OCI-LY1 (cell line): ENCODE results near the gene PRPSAP2.

Experiments
- H2AFZ ChIP-seq: fragments of 200-600 bp; sonication (generic), shearing (Covaris generic); 2 replicates; pipeline ENCODE4 v1.6.0; 2014; ENCODE audit warnings: antibody characterized with exemption, mild to moderate bottlenecking, low read length
- H3F3A ChIP-seq: fragments of 200-600 bp; sonication (generic), shearing (Covaris generic); 2 replicates; pipeline ENCODE4 v1.6.0; 2014; ENCODE audit warnings: mild to moderate bottlenecking, antibody characterized with exemption, low read length, moderate library complexity; ENCODE audit not compliant: insufficient read depth
- H3K27ac ChIP-seq: fragments of 200-600 bp; sonication (generic); 2 replicates; pipeline ENCODE4 v1.5.1; 2014; ENCODE audit warnings: low read length, mixed run types, mild to moderate bottlenecking, low read depth; ENCODE audit not compliant: poor library complexity, severe bottlenecking
- H3K27me3 ChIP-seq: fragments of 200-600 bp; sonication (generic); 2 replicates; pipeline ENCODE4 v1.6.0; 2014; ENCODE audit warnings: antibody characterized with exemption, mild to moderate bottlenecking, low read length, moderate library complexity; ENCODE audit not compliant: insufficient read depth
- H3K36me3 ChIP-seq: fragments of 200-600 bp; sonication (generic); 2 replicates; pipeline ENCODE4 v1.6.1; 2014; ENCODE audit warnings: mild to moderate bottlenecking, antibody characterized with exemption, low read length, moderate library complexity, mixed read lengths; ENCODE audit not compliant: insufficient read depth
- H3K4me1 ChIP-seq: fragments of 200-600 bp; sonication (generic); 2 replicates; pipeline ENCODE4 v1.5.1; 2014; ENCODE audit warnings: mild to moderate bottlenecking, low read length, moderate library complexity; ENCODE audit not compliant: insufficient read depth, severe bottlenecking
- H3K4me2 ChIP-seq: fragments of 200-600 bp; sonication (generic), shearing (Covaris generic); 2 replicates; pipeline ENCODE4 v1.6.1; 2014; ENCODE audit warnings: low read length
- H3K4me3 ChIP-seq: fragments of 200-600 bp; sonication (generic); 2 replicates; pipeline ENCODE4 v1.5.1; 2014; ENCODE audit warnings: low read length, low read depth, mild to moderate bottlenecking, mixed read lengths; ENCODE audit not compliant: poor library complexity, severe bottlenecking
- H3K79me2 ChIP-seq: fragments of 200-600 bp; shearing (Covaris generic); 2 replicates; pipeline ENCODE4 v1.6.1; 2016; ENCODE audit warnings: mixed run types, low read length, mixed read lengths; ENCODE audit not compliant: insufficient read depth
- H3K9ac ChIP-seq: fragments of 200-600 bp; sonication (generic), shearing (Covaris generic); 2 replicates; pipeline ENCODE4 v1.6.1; 2014; ENCODE audit warnings: mild to moderate bottlenecking, low read length, mixed read lengths
- H3K9me2 ChIP-seq: fragments of 200-600 bp; sonication (generic), shearing (Covaris generic); 2 replicates; pipeline ENCODE4 v1.6.1; 2014; ENCODE audit warnings: low read depth, mild to moderate bottlenecking, low read length, mixed read lengths
- H3K9me3 ChIP-seq: fragments of 200-600 bp; shearing (Covaris generic); 2 replicates; pipeline ENCODE4 v1.6.1; 2014; ENCODE audit warnings: low read length, mixed read lengths
- H4K20me1 ChIP-seq: fragments of 200-600 bp; sonication (generic), shearing (Covaris generic); 2 replicates; pipeline ENCODE4 v1.6.0; 2016; ENCODE audit warnings: mild to moderate bottlenecking, low read length; ENCODE audit not compliant: insufficient read depth
- EZH2 ChIP-seq: fragments of 200-600 bp; sonication (generic), shearing (Covaris generic); IDR thresholded peaks from 2 replicates; pipeline ENCODE4 v1.8.0; 2017; ENCODE audit warnings: borderline replicate concordance, mixed run types, mild to moderate bottlenecking, antibody characterized with exemption, low read length, moderate library complexity, mixed read lengths
- TF ChIP-seq, protein P1 (sequence below): fragments of 200-600 bp; sonication (generic), shearing (Covaris generic); IDR thresholded peaks from 2 replicates; pipeline ENCODE4 v1.5.1; 2017; ENCODE audit warnings: mild to moderate bottlenecking, antibody characterized with exemption, low read length, moderate library complexity, mixed read lengths

PRPSAP2 gene

DNA sequence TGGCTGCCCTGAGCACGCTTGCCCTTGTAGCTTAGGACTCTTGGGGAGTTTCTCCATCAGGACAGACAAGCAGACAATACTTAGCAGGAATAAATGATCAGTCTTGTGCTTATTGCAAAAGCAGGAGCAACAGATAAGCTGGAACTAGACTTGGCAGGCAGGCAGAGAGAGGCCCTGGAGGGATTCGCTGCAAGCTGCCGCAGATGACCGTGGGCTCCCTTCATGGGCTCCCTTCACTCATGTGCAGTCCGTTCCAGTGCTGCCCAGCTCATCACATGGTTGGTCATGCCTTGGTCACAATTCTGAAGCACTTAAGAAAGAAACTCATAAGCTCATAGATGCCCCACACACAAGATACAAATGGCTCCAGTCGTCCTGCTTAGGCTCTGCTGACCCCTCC is 91.6 kb downstream of the PRPSAP2 start:
- no peaks in the 10 kb centered on the region; the same call in 1 of the 2 replicates for H3K27me3 ChIP-seq
- no peaks in the 10 kb centered on the region for H4K20me1 ChIP-seq
- H3F3A ChIP-seq: no peaks in the 10 kb centered on the region
- peaks cover 8% of the 10 kb centered on the region for H3K4me1 ChIP-seq
- H3K4me3 ChIP-seq: no peak overlapping the region
- no peak overlapping the region for H2AFZ ChIP-seq
- H3K79me2 ChIP-seq: no peaks in the 10 kb centered on the region
- H3K9me2 ChIP-seq: no peaks in the 10 kb centered on the region
- no peaks in the 10 kb centered on the region for H3K36me3 ChIP-seq
- H3K9ac ChIP-seq: no peak overlapping the region
- no peaks in the 10 kb centered on the region for H3K9me3 ChIP-seq
- TF ChIP-seq, protein P1, sequence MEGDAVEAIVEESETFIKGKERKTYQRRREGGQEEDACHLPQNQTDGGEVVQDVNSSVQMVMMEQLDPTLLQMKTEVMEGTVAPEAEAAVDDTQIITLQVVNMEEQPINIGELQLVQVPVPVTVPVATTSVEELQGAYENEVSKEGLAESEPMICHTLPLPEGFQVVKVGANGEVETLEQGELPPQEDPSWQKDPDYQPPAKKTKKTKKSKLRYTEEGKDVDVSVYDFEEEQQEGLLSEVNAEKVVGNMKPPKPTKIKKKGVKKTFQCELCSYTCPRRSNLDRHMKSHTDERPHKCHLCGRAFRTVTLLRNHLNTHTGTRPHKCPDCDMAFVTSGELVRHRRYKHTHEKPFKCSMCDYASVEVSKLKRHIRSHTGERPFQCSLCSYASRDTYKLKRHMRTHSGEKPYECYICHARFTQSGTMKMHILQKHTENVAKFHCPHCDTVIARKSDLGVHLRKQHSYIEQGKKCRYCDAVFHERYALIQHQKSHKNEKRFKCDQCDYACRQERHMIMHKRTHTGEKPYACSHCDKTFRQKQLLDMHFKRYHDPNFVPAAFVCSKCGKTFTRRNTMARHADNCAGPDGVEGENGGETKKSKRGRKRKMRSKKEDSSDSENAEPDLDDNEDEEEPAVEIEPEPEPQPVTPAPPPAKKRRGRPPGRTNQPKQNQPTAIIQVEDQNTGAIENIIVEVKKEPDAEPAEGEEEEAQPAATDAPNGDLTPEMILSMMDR: no peak
- TF ChIP-seq EZH2: no peak
- H3K4me2 ChIP-seq: no peak overlapping the region
- H3K27ac ChIP-seq: no peak overlapping the region

DNA sequence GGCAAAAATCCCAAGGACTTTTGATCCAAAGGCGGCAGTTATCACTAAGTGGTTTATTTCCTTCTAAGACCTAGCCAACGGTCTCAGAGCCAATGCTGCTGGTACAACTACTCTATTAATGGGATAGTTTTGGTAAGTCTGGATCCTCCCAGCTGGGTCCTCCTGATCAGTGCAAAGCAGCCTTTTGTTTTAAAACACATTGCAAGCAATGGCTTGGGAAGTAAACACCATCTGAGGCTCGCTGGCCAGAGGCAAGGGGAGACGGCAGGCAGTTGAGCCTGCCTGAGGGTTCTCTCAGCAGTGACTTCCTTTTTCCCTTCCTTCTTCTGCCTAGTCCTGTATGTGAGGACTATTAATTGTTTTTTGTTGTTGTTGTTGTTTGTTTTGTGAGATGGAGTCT is 92.4 kb downstream of the PRPSAP2 start:
- Histone ChIP-seq H3K36me3 (no peaks in the 10 kb centered on the region), H3K27me3 (no peaks in the 10 kb centered on the region; the same call in 1 of the 2 replicates), H3K9me2 (no peaks in the 10 kb centered on the region), H3K79me2 (no peaks in the 10 kb centered on the region), H2AFZ (no peak overlapping the region), H3K9ac (no peak overlapping the region), H3K27ac (no peak overlapping the region), H4K20me1 (no peaks in the 10 kb centered on the region), H3K9me3 (no peaks in the 10 kb centered on the region), H3F3A (no peaks in the 10 kb centered on the region), H3K4me1 (no peaks in the 10 kb centered on the region), H3K4me3 (no peak overlapping the region), H3K4me2 (no peak overlapping the region)
- TF ChIP-seq, protein P1: no peak
- no peak for TF ChIP-seq EZH2

DNA sequence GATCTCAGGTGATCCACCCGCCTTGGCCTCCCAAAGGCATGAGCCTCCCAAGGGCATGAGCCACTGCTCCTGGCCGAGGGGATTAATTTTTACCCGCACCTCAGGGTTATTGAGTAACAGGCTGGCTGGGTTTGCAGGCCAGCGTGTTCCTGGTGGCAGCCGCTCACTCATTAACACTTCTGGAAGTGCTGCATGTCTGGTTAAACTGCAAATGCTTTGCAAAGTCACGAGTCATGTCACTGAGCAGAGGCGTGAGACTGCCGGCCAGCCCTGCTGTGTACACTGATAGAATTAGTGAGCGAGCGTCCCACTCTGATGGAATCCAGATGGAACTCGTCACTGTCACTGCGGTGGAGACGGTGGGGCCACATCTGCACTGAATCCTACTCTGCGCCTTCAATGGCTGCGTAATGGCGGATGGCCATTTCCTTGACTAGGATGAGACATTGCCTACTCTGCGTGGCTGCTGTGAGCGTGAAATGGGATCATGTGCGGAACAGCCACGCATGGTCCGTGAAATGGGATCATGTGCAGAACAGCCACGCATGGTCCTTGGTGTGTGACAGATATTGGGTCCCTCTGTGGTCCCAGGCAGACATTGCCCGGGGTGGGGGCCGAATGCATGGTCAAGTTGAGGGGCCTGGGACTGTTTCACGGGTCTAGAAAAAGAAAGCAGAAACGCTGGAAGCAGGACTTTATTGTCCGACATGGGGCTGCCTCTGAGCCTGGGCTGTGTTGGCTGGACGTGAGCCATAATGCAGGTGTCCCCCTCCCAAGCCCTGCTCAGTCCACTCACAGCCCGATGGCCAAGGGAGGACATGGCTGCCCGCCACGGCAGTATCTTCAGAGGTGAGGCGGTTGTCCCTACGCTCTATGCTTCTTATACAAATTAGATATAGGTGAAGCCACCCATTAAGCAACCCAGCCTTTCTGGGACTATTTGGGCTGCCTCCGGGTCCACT is 93.3 kb downstream of the PRPSAP2 start:
- Histone ChIP-seq H3K36me3 (no peaks in the 10 kb centered on the region), H3K27me3 (no peaks in the 10 kb centered on the region; the same call in 1 of the 2 replicates), H3K9me2 (no peaks in the 10 kb centered on the region), H2AFZ (no peak overlapping the region), H3K4me2 (no peak overlapping the region), H3K4me1 (no peaks in the 10 kb centered on the region), H3K4me3 (no peak overlapping the region), H3K27ac (no peak overlapping the region), H4K20me1 (no peaks in the 10 kb centered on the region), H3F3A (no peaks in the 10 kb centered on the region), H3K9ac (no peak overlapping the region), H3K9me3 (no peaks in the 10 kb centered on the region), H3K79me2 (no peaks in the 10 kb centered on the region)
- TF ChIP-seq, protein P1: no peak
- no peak for TF ChIP-seq EZH2
